ENCODE measurements around the gene SAPCD2.
A peak's percentile ranks its signal among the peaks of the same experiment; 100 is the strongest.
"Not testable (repeated sequence)": the region's sequence is repeated elsewhere in the genome, so short reads cannot be mapped to it uniquely, and the experiment has no call there.

Gene SAPCD2

GRCh38 chr9:137046088-137046787 lies 24.1 kb downstream of the SAPCD2 start, which contains the start of gene NPDC1:
Gene NPDC1, minus strand, starts transcription at chr9:137046177. Its CDS starts 188 bp downstream, at chr9:137045989.
- DNase-seq (ENCODE audit: low read depth): peak; percentile 74

GRCh38 chr9:137045294-137046087 lies 24.9 kb downstream of the SAPCD2 start:
- DNase-seq (ENCODE audit: low read depth): no peak

GRCh38 chr9:137044502-137045177 lies 25.7 kb downstream of the SAPCD2 start:
- no peak for DNase-seq (ENCODE audit: low read depth)

GRCh38 chr9:137044037-137044436 lies 26.3 kb downstream of the SAPCD2 start:
- DNase-seq (ENCODE audit: low read depth): no peak

- no peak for DNase-seq (ENCODE audit: low read depth)
Observed at GRCh38 chr9:137042751-137043727, 27.3 kb downstream of the SAPCD2 start.

GRCh38 chr9:137041124-137041523 lies 29.2 kb downstream of the SAPCD2 start:
- no peak for DNase-seq (ENCODE audit: low read depth)

GRCh38 chr9:137040568-137040967 lies 29.8 kb downstream of the SAPCD2 start:
- no peak for DNase-seq (ENCODE audit: low read depth)

- DNase-seq (ENCODE audit: low read depth): no peak
Observed at GRCh38 chr9:137039611-137040366, 30.6 kb downstream of the SAPCD2 start.

- DNase-seq (ENCODE audit: low read depth): no peak
Observed at GRCh38 chr9:137038916-137039315, 31.4 kb downstream of the SAPCD2 start.

- no peak for DNase-seq (ENCODE audit: low read depth)
Observed at GRCh38 chr9:137037483-137037882, 32.9 kb downstream of the SAPCD2 start.

GRCh38 chr9:137037035-137037434 lies 33.3 kb downstream of the SAPCD2 start:
- no peak for DNase-seq (ENCODE audit: low read depth)

- DNase-seq (ENCODE audit: low read depth): no peak
Observed at GRCh38 chr9:137035937-137036336, 34.4 kb downstream of the SAPCD2 start.

- no peak for DNase-seq (ENCODE audit: low read depth)
Observed at GRCh38 chr9:137035507-137035834, 34.9 kb downstream of the SAPCD2 start.

GRCh38 chr9:137034709-137035506 lies 35.4 kb downstream of the SAPCD2 start:
- DNase-seq (ENCODE audit: low read depth): peak; percentile 80

GRCh38 chr9:137034039-137034708 lies 36.2 kb downstream of the SAPCD2 start:
- no peak for DNase-seq (ENCODE audit: low read depth)

- not testable (repeated sequence) for DNase-seq (ENCODE audit: low read depth)
Observed at GRCh38 chr9:137033481-137033880, 36.9 kb downstream of the SAPCD2 start.

GRCh38 chr9:137032858-137033257 lies 37.5 kb downstream of the SAPCD2 start:
- DNase-seq (ENCODE audit: low read depth): no peak

- peak; percentile 23 for DNase-seq (ENCODE audit: low read depth)
Observed at GRCh38 chr9:137031904-137032640, 38.3 kb downstream of the SAPCD2 start, which contains the start of gene FUT7. Gene FUT7, minus strand, starts transcription at chr9:137032088. Its CDS starts 97 bp downstream, at chr9:137031991.
